BE2C (cell line): ENCODE measurements around the gene ACVR1B.

Experiments used
- DNase-seq: peaks from one replicate; pipeline ENCODE4 v3.0.0-alpha.2; 2020
- H3K27me3 ChIP-seq: fragments of 250-450 bp; sonication (Bioruptor Pico); 2 replicates; pipeline ENCODE4 v1.5.1; 2020; ENCODE audit warnings: mild to moderate bottlenecking
- H3K36me3 ChIP-seq: fragments of 250-450 bp; sonication (Bioruptor Pico); 2 replicates; pipeline ENCODE4 v1.5.1; 2020; ENCODE audit warnings: mild to moderate bottlenecking
- H3K4me1 ChIP-seq: fragments of 250-450 bp; sonication (Bioruptor Pico); 2 replicates; pipeline ENCODE4 v1.5.1; 2020
- H3K4me3 ChIP-seq: 2 replicates; pipeline ENCODE4 v1.5.1; 2011; ENCODE audit warnings: low read depth, low read length
- H3K9me3 ChIP-seq: fragments of 250-450 bp; sonication (Bioruptor Pico); 2 replicates; pipeline ENCODE4 v1.5.1; 2020
- CTCF ChIP-seq: IDR thresholded peaks from 2 replicates; pipeline ENCODE4 v1.5.1; 2012; ENCODE audit warnings: mild to moderate bottlenecking, low read depth, low read length

ACVR1B gene

DNA sequence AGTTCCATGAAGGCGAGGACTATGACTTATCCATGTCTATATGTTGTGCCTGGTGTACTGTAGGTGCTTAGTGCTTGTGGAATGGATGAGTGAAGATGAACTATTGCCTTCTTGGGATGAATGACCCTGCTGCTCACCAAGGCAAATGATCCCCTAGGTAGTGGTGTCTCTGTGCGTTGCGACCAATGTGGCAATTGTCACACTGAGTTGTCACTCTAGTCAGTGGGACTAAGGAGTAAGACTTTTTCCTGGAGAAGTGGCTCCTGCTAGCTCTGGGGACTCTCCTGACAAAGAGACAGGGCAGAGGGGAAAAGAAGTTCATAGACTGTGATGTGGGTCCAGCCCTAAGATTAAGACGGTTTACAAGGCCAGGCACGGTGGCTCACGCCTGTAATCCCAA, 3.4 kb upstream of the ACVR1B start:
- no peak for DNase-seq
- H3K27me3 ChIP-seq, result no peaks in the 10 kb centered on the region
- no peak overlapping the region for H3K4me3 ChIP-seq
- TF ChIP-seq CTCF, result no peak
- H3K9me3 ChIP-seq, result peaks cover 6% of the 10 kb centered on the region; the same call in 1 of the 2 replicates
- H3K36me3 ChIP-seq, result peaks cover under 1% of the 10 kb centered on the region
- H3K4me1 ChIP-seq, result peaks cover 9% of the 10 kb centered on the region

DNA sequence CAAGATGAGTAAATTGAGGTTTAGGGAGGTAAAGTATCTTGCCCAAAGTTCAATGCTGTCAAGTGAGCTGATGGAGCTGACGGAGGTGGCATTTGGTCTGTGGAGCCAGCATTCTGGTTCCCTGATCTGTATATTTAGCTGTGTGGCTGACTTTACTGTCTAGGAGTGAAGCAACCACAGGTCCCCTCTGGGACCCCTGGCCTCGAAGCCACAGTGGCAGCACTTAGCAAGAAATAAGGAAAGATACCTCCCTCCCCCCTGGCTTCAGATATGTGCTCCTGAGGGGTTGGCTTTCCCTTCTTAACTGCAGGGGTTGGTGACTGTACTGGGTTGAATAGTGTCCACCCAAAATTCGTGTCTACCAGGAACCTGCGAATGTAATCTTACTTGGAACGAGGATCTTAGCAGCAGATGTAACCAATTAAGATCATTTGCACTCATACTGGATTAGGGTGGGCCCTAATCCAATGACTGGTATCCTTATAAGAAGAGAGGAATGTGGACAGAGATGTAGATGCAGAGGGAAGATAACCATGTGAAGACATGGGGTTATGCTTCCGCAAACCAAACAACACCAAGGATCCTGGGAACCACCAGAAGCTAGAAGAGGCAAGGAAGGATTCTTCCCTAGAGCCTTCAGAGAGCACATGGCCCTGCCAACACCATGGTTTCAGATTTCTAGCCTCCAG, 2.0 kb upstream of the ACVR1B start:
- H3K36me3 ChIP-seq, result peaks cover 3% of the 10 kb centered on the region
- H3K27me3 ChIP-seq, result no peaks in the 10 kb centered on the region
- TF ChIP-seq CTCF, result no peak
- H3K4me1 ChIP-seq, result peaks cover 16% of the 10 kb centered on the region
- DNase-seq, result no peak
- H3K9me3 ChIP-seq, result peaks cover 1% of the 10 kb centered on the region; the same call in 1 of the 2 replicates
- H3K4me3 ChIP-seq, result no peak overlapping the region

DNA sequence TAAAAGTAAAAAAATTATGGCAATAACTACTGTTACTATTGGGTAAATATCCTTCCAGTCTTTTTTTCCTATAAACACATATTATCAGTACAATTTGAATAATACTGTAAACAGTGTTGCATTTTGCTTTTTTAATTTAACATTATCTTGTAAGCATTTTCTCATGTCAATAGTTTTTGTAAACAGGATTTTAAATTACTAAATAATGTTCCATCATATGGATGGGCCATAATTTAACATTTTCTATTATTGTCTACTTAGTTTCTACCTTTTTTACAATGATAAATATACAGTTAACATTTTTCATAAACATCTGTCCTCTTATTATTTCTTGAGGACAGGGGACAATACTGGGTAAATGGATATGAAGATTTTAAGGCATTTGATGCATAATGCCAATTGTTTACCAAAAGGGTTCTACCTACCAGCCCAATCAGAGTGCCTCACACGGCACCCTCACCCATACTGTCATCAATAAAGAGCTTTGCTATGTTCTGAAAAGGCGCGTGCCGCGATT, 759 bp upstream of the ACVR1B start:
- H3K27me3 ChIP-seq, result no peaks in the 10 kb centered on the region
- TF ChIP-seq CTCF, result no peak
- no peaks in the 10 kb centered on the region for H3K9me3 ChIP-seq
- peaks cover 5% of the 10 kb centered on the region for H3K36me3 ChIP-seq
- peaks cover 23% of the 10 kb centered on the region for H3K4me1 ChIP-seq
- peak overlapping the region; percentile 46 for H3K4me3 ChIP-seq
- DNase-seq, result no peak

GRCh38 chr12:51951843-51952722, 584 bp downstream of the ACVR1B start:
- H3K36me3 ChIP-seq, result peaks cover 14% of the 10 kb centered on the region
- peak; percentile 53 for DNase-seq
- peaks cover 23% of the 10 kb centered on the region for H3K4me1 ChIP-seq
- no peaks in the 10 kb centered on the region for H3K27me3 ChIP-seq
- peak overlapping the region; percentile 97 for H3K4me3 ChIP-seq
- H3K9me3 ChIP-seq, result no peaks in the 10 kb centered on the region
- TF ChIP-seq CTCF, result no peak

GRCh38 chr12:51953089-51953488, 1.6 kb downstream of the ACVR1B start:
- H3K27me3 ChIP-seq, result no peaks in the 10 kb centered on the region
- peaks cover 20% of the 10 kb centered on the region for H3K36me3 ChIP-seq
- H3K9me3 ChIP-seq, result no peaks in the 10 kb centered on the region
- peak overlapping the region; percentile 97 for H3K4me3 ChIP-seq
- DNase-seq, result peak; percentile 27
- no peak for TF ChIP-seq CTCF
- peaks cover 23% of the 10 kb centered on the region for H3K4me1 ChIP-seq
